Upper lobe of right lung (tissue), 1 donor: ENCODE data around the gene SLC9A5. TPM values are rescaled to one million over a fixed set of nuclear protein-coding genes. Genes with fewer than 3 reads are reported as not detected.

ENCODE experiments used
- ATAC-seq: fragments of 200-7000 bp; cut with Tn5 transposase; one replicate; pipeline ENCODE4 v1.9.1; 2020; ENCODE audit warnings: mild to moderate bottlenecking, moderate library complexity
- DNase-seq: peaks from one replicate; pipeline ENCODE4 v3.0.0-alpha.2; 2020
- H3K27ac ChIP-seq: fragments of 200-600 bp; one replicate; pipeline ENCODE4 v1.8.0; 2022
- H3K27me3 ChIP-seq: fragments of 200-600 bp; one replicate; pipeline ENCODE4 v1.8.0; 2022; ENCODE audit warnings: mild to moderate bottlenecking
- H3K36me3 ChIP-seq: fragments of 200-600 bp; one replicate; pipeline ENCODE4 v1.8.0; 2022
- H3K4me1 ChIP-seq: fragments of 200-600 bp; one replicate; pipeline ENCODE4 v1.8.0; 2022
- H3K4me3 ChIP-seq: fragments of 200-600 bp; one replicate; pipeline ENCODE4 v1.8.0; 2022; ENCODE audit warnings: mild to moderate bottlenecking
- H3K9me3 ChIP-seq: fragments of 200-600 bp; one replicate; pipeline ENCODE4 v1.8.0; 2022
- CTCF ChIP-seq: fragments of 200-600 bp; IDR thresholded peaks from one replicate; pipeline ENCODE4 v1.8.0; 2022; ENCODE audit warnings: antibody characterized with exemption
- intact Hi-C: fragments of 100-400 bp; cut with DNase I; formaldehyde crosslinking; loops from one replicate; pipeline ENCODE4 v1.11.0; 2022
- long read RNA-seq: library from polyadenylated mRNA; unstranded; transcript quantifications from one replicate; pipeline ENCODE4 v2.0.0, GENCODE V29; 2021
- total RNA-seq: library from RNA; stranded (reverse); fragmentation: NEBNext Ultra II Directional; extraction: Animal tissue kit (Norgen Biotek cat#: 25700); gene quantifications from one replicate; pipeline ENCODE4 v1.2.1, GENCODE V29; 2021
- donor health status: DM: no; HTN: yes; CAD: no; lungs with severe emphysema.

The SLC9A5 gene, protein sequence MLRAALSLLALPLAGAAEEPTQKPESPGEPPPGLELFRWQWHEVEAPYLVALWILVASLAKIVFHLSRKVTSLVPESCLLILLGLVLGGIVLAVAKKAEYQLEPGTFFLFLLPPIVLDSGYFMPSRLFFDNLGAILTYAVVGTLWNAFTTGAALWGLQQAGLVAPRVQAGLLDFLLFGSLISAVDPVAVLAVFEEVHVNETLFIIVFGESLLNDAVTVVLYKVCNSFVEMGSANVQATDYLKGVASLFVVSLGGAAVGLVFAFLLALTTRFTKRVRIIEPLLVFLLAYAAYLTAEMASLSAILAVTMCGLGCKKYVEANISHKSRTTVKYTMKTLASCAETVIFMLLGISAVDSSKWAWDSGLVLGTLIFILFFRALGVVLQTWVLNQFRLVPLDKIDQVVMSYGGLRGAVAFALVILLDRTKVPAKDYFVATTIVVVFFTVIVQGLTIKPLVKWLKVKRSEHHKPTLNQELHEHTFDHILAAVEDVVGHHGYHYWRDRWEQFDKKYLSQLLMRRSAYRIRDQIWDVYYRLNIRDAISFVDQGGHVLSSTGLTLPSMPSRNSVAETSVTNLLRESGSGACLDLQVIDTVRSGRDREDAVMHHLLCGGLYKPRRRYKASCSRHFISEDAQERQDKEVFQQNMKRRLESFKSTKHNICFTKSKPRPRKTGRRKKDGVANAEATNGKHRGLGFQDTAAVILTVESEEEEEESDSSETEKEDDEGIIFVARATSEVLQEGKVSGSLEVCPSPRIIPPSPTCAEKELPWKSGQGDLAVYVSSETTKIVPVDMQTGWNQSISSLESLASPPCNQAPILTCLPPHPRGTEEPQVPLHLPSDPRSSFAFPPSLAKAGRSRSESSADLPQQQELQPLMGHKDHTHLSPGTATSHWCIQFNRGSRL
- total RNA-seq, result 2.4 TPM
- long read RNA-seq, partial matches to known transcripts, result 2 of 8 reads
- long read RNA-seq, other reads (novel, unspliced or antisense), result 6 of 8 reads

GRCh38 chr16:67248401-67249177 is at the start of gene SLC9A5:
Gene SLC9A5 (plus strand): TSS chr16:67248979. CDS start chr16:67249015, 36 bp downstream.
- Histone ChIP-seq H3K27me3 (no peaks in the 10 kb centered on the region), H3K9me3 (no peaks in the 10 kb centered on the region), H3K36me3 (no peaks in the 10 kb centered on the region), H3K27ac (peak within 1 kb of the TSS; percentile 11), H3K4me3 (peak within 1 kb of the TSS; percentile 70), H3K4me1 (peaks cover 33% of the 10 kb centered on the region)
- no peak for ATAC-seq
- TF ChIP-seq CTCF, result peak; percentile 16
- DNase-seq, result peak; percentile 74
- intact Hi-C loops, result no loop called here

DNA sequence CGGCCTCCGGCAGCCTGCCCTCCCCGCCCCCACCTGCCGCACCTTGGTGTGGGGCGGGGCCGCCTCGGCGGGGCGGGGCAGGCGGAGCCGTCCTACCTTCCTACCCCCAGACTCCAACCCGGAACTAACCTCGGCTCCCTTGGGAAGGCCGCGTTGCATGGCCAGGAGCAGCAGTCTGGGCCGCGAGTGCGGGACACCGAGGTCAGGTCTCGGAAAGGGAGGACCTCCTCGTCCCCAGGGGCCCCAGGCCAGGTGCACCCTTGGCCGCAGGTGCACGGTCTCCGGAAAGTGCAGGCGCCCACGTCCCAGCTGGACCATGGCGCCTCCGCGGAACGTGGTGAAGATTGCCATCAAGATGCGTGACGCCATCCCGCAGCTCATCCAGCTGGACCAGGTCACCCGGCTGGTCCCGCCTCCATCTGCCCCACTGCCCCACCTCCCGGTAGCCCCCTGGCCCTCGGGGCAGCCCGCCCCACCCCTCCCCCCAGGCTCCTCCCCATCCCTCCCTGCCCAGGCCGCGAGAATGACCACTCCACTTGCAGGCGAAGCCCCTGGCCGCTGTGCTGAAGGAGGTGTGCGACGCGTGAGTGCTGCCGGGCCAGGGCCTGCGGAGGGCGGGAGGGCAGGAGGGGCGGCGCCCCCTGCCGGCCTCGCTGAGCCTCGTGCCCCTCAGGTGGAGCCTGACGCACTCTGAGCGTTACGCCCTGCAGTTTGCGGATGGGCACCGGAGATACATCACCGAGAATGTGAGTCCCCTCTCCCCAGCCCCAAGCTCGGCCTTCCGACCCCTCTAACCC is 49.6 kb upstream of the SLC9A5 start, which contains the start of gene ELMO3:
TSS of gene ELMO3 (plus strand) at position 121 of the 797 bp plus-strand sequence. CDS start at position 317, 196 bp downstream.
- peak; percentile 32 for TF ChIP-seq CTCF
- ATAC-seq, result peak; percentile 83
- Histone ChIP-seq H3K36me3 (peaks cover 73% of the 10 kb centered on the region), H3K4me3 (peak within 1 kb of the TSS; percentile 52), H3K9me3 (no peaks in the 10 kb centered on the region), H3K27me3 (no peaks in the 10 kb centered on the region), H3K4me1 (peaks cover 10% of the 10 kb centered on the region), H3K27ac (peak within 1 kb of the TSS; percentile 60)
- intact Hi-C loops, result no loop called here
- peak; percentile 87 for DNase-seq

- peak; percentile 13 for ATAC-seq
- Histone ChIP-seq H3K27ac (no peak overlapping the region), H3K36me3 (peaks cover 67% of the 10 kb centered on the region), H3K4me3 (peak overlapping the region; percentile 52), H3K9me3 (no peaks in the 10 kb centered on the region), H3K27me3 (no peaks in the 10 kb centered on the region), H3K4me1 (peaks cover 9% of the 10 kb centered on the region)
- DNase-seq, result peak; percentile 74
- intact Hi-C loops, result no loop called here
- TF ChIP-seq CTCF, result no peak
These were observed 49.0 kb upstream of the SLC9A5 start for GRCh38 chr16:67199808-67200198.

DNA sequence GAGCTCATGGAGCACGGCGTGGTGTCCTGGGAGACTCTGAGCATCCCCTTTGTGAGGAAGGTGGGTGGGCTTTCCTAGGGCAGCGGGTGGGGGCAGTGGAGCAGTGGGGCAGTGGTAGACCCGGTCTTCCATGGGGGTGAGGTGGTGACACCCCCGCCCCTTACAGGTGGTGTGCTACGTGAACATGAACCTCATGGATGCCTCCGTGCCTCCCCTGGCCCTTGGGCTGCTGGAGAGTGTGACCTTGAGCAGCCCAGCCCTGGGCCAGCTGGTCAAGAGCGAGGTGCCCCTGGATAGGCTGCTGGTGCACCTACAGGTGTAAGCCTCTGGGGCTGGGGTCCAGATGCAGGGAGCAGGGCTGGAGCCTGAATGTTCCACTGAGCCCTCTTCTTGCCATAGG is 48.3 kb upstream of the SLC9A5 start:
- no peak for TF ChIP-seq CTCF
- peaks cover 9% of the 10 kb centered on the region for H3K4me1 ChIP-seq
- no peak overlapping the region for H3K4me3 ChIP-seq
- H3K27ac ChIP-seq, result no peak overlapping the region
- DNase-seq (no peak), ATAC-seq (no peak)
- H3K27me3 ChIP-seq, result no peaks in the 10 kb centered on the region
- H3K36me3 ChIP-seq, result peaks cover 60% of the 10 kb centered on the region
- H3K9me3 ChIP-seq, result no peaks in the 10 kb centered on the region
- intact Hi-C loops, result no loop called here
